Activated CD4-positive, alpha-beta T cell treated with anti-CD3 and anti-CD28 coated beads, Interleukin-2, amount 10 ng/mL, durations not matched to agents 7 days and 5 days (primary cell): ENCODE measurements around the gene FGGY. TPM values are rescaled to one million over a fixed set of nuclear protein-coding genes. Genes with fewer than 3 reads are reported as not detected.

Source experiments
- CTCF ChIA-PET: fragments of 350-600 bp; sonication (Branson Sonifier 250); formaldehyde crosslinking; loops from one replicate; lab custom pipeline; 2021; ENCODE audit warnings: antibody characterized with exemption; lab: Charles Lee
- POLR2A ChIA-PET: fragments of 350-600 bp; sonication (Branson Sonifier 250); formaldehyde crosslinking; loops from one replicate; lab custom pipeline; 2021; ENCODE audit warnings: antibody characterized with exemption; lab: Charles Lee
- DNase-seq: peaks from one replicate; pipeline ENCODE4 v3.0.0-alpha.2; 2020
- H3K27ac Mint-ChIP-seq: one replicate; pipeline ENCODE4 v1.8.0; 2021; ENCODE audit warnings: mild to moderate bottlenecking, moderate library complexity, mixed read lengths
- H3K27me3 Mint-ChIP-seq: one replicate; pipeline ENCODE4 v1.8.0; 2021; ENCODE audit warnings: mixed read lengths
- H3K36me3 Mint-ChIP-seq: one replicate; pipeline ENCODE4 v1.8.0; 2021; ENCODE audit warnings: low read depth, mixed read lengths
- H3K4me1 Mint-ChIP-seq: one replicate; pipeline ENCODE4 v1.8.0; 2021; ENCODE audit warnings: mixed read lengths
- H3K4me3 Mint-ChIP-seq: one replicate; pipeline ENCODE4 v1.8.0; 2021; ENCODE audit warnings: mild to moderate bottlenecking, moderate library complexity, mixed read lengths
- H3K9me3 Mint-ChIP-seq: one replicate; pipeline ENCODE4 v1.8.0; 2021; ENCODE audit warnings: mixed read lengths
- total RNA-seq, 2 experiments: library from RNA; stranded (reverse); gene quantifications; one replicate each; pipeline ENCODE4 v1.2.3, GENCODE V29; 2021

The FGGY gene
- total RNA-seq, 2 experiments from 2014 or later: 3.3 to 5.5 TPM

- peaks cover 26% of the 10 kb centered on the region for H3K9me3 Mint-ChIP-seq
- no peak overlapping the region for H3K4me3 Mint-ChIP-seq
- POLR2A ChIA-PET: no interaction called here
- CTCF ChIA-PET: interaction anchor here (0.6 to 1.9 kb wide), 5 partner anchors 9 to 572 kb away, joined by 3 to 7 read pairs (median 5); no protein-coding TSS in a partner anchor
- no peak for DNase-seq
- no peaks in the 10 kb centered on the region for H3K27me3 Mint-ChIP-seq
- peaks cover 15% of the 10 kb centered on the region for H3K4me1 Mint-ChIP-seq
- no peak overlapping the region for H3K27ac Mint-ChIP-seq
- peaks cover 21% of the 10 kb centered on the region for H3K36me3 Mint-ChIP-seq
Measured at GRCh38 chr1:59309392-59309791, 12.5 kb downstream of the FGGY start.

- DNase-seq: no peak
- POLR2A ChIA-PET: no interaction called here
- Mint-ChIP-seq H3K9me3 (peaks cover 25% of the 10 kb centered on the region), H3K27me3 (no peaks in the 10 kb centered on the region), H3K36me3 (peaks cover 17% of the 10 kb centered on the region), H3K4me3 (no peak overlapping the region), H3K27ac (no peak overlapping the region), H3K4me1 (peaks cover 18% of the 10 kb centered on the region)
- CTCF ChIA-PET: interaction anchor here (1.0 to 1.1 kb wide), 3 partner anchors 9 to 52 kb away, joined by 3 to 7 read pairs (median 5); no protein-coding TSS in a partner anchor
Measured at GRCh38 chr1:59309795-59310548, 13.1 kb downstream of the FGGY start.

GRCh38 chr1:59310549-59311250 is 13.8 kb downstream of the FGGY start:
- Mint-ChIP-seq H3K36me3 (peaks cover 14% of the 10 kb centered on the region), H3K27ac (no peak overlapping the region), H3K4me1 (peaks cover 24% of the 10 kb centered on the region), H3K27me3 (no peaks in the 10 kb centered on the region), H3K4me3 (no peak overlapping the region), H3K9me3 (peaks cover 19% of the 10 kb centered on the region)
- POLR2A ChIA-PET: no interaction called here
- DNase-seq: no peak
- CTCF ChIA-PET: no interaction called here

- H3K36me3 Mint-ChIP-seq: peaks cover 6% of the 10 kb centered on the region
- peaks cover 21% of the 10 kb centered on the region for H3K4me1 Mint-ChIP-seq
- ChIA-PET POLR2A (no interaction called here), CTCF (interaction anchor here (0.6 kb wide), 1 partner anchor 364 kb away, joined by 3 read pairs; no protein-coding TSS in a partner anchor)
- H3K27me3 Mint-ChIP-seq: no peaks in the 10 kb centered on the region
- H3K27ac Mint-ChIP-seq: no peak overlapping the region
- no peak for DNase-seq
- H3K9me3 Mint-ChIP-seq: peaks cover 8% of the 10 kb centered on the region
- H3K4me3 Mint-ChIP-seq: no peak overlapping the region
Measured at GRCh38 chr1:59314776-59315528, 18.1 kb downstream of the FGGY start.

- peaks cover 19% of the 10 kb centered on the region for H3K4me1 Mint-ChIP-seq
- POLR2A ChIA-PET: interaction anchor here (1.3 kb wide), 1 partner anchor 19 kb away, joined by 3 read pairs; no protein-coding TSS in a partner anchor
- CTCF ChIA-PET: interaction anchor here (0.6 to 1.0 kb wide), 2 partner anchors 10 to 365 kb away, joined by 3 read pairs; no protein-coding TSS in a partner anchor
- DNase-seq: no peak
- peaks cover 8% of the 10 kb centered on the region for H3K9me3 Mint-ChIP-seq
- H3K36me3 Mint-ChIP-seq: peaks cover 6% of the 10 kb centered on the region
- H3K27me3 Mint-ChIP-seq: no peaks in the 10 kb centered on the region
- H3K27ac Mint-ChIP-seq: no peak overlapping the region
- H3K4me3 Mint-ChIP-seq: no peak overlapping the region
Measured at GRCh38 chr1:59315529-59316463, 18.9 kb downstream of the FGGY start.

- Mint-ChIP-seq H3K9me3 (peaks cover 8% of the 10 kb centered on the region), H3K27ac (no peak overlapping the region), H3K36me3 (peaks cover 6% of the 10 kb centered on the region), H3K4me1 (peaks cover 19% of the 10 kb centered on the region), H3K4me3 (no peak overlapping the region), H3K27me3 (no peaks in the 10 kb centered on the region)
- DNase-seq: no peak
- CTCF ChIA-PET: interaction anchor here (1.0 kb wide), 1 partner anchor 9 kb away, joined by 3 read pairs; no protein-coding TSS in a partner anchor
- POLR2A ChIA-PET: interaction anchor here (1.3 kb wide), 1 partner anchor 20 kb away, joined by 3 read pairs; no protein-coding TSS in a partner anchor
Measured at GRCh38 chr1:59316497-59317128, 19.7 kb downstream of the FGGY start.

- Mint-ChIP-seq H3K27me3 (no peaks in the 10 kb centered on the region), H3K36me3 (peaks cover 5% of the 10 kb centered on the region), H3K9me3 (peaks cover 6% of the 10 kb centered on the region), H3K4me1 (peaks cover 19% of the 10 kb centered on the region), H3K4me3 (no peak overlapping the region), H3K27ac (no peak overlapping the region)
- CTCF ChIA-PET: no interaction called here
- no peak for DNase-seq
- POLR2A ChIA-PET: interaction anchor here (1.3 kb wide), 1 partner anchor 21 kb away, joined by 3 read pairs; no protein-coding TSS in a partner anchor
Measured at GRCh38 chr1:59317343-59317742, 20.4 kb downstream of the FGGY start.

GRCh38 chr1:59317780-59318179 is 20.9 kb downstream of the FGGY start:
- Mint-ChIP-seq H3K36me3 (peaks cover under 1% of the 10 kb centered on the region), H3K4me3 (no peak overlapping the region), H3K27me3 (no peaks in the 10 kb centered on the region), H3K4me1 (peaks cover 19% of the 10 kb centered on the region), H3K27ac (no peak overlapping the region), H3K9me3 (peaks cover 5% of the 10 kb centered on the region)
- POLR2A ChIA-PET: no interaction called here
- CTCF ChIA-PET: no interaction called here
- no peak for DNase-seq

- POLR2A ChIA-PET: no interaction called here
- no peak overlapping the region for H3K4me3 Mint-ChIP-seq
- H3K27ac Mint-ChIP-seq: no peak overlapping the region
- H3K9me3 Mint-ChIP-seq: peaks cover 1% of the 10 kb centered on the region
- DNase-seq: no peak
- peaks cover 19% of the 10 kb centered on the region for H3K4me1 Mint-ChIP-seq
- no peaks in the 10 kb centered on the region for H3K27me3 Mint-ChIP-seq
- H3K36me3 Mint-ChIP-seq: no peaks in the 10 kb centered on the region
- CTCF ChIA-PET: interaction anchor here (1.3 to 1.9 kb wide), 2 partner anchors 9 to 10 kb away, joined by 3 to 6 read pairs; no protein-coding TSS in a partner anchor
Measured at GRCh38 chr1:59318271-59318860, 21.5 kb downstream of the FGGY start.

- peaks cover 1% of the 10 kb centered on the region for H3K4me1 Mint-ChIP-seq
- POLR2A ChIA-PET: no interaction called here
- peaks cover 11% of the 10 kb centered on the region for H3K9me3 Mint-ChIP-seq
- H3K4me3 Mint-ChIP-seq: no peak overlapping the region
- CTCF ChIA-PET: no interaction called here
- no peak for DNase-seq
- H3K36me3 Mint-ChIP-seq: peaks cover 6% of the 10 kb centered on the region
- no peaks in the 10 kb centered on the region for H3K27me3 Mint-ChIP-seq
- no peak overlapping the region for H3K27ac Mint-ChIP-seq
Measured at GRCh38 chr1:59322394-59322793, 25.5 kb downstream of the FGGY start.

GRCh38 chr1:59322814-59323213 is 25.9 kb downstream of the FGGY start:
- H3K4me1 Mint-ChIP-seq: peaks cover 4% of the 10 kb centered on the region
- CTCF ChIA-PET: no interaction called here
- peaks cover 6% of the 10 kb centered on the region for H3K36me3 Mint-ChIP-seq
- peaks cover 11% of the 10 kb centered on the region for H3K9me3 Mint-ChIP-seq
- POLR2A ChIA-PET: no interaction called here
- no peaks in the 10 kb centered on the region for H3K27me3 Mint-ChIP-seq
- H3K4me3 Mint-ChIP-seq: no peak overlapping the region
- DNase-seq: no peak
- H3K27ac Mint-ChIP-seq: no peak overlapping the region
